NAMALWA (cell line): Measurements from ENCODE around the gene GNAS.

Experiments
- DNase-seq: peaks from one replicate; pipeline ENCODE4 v3.0.0-alpha.2; 2015; ENCODE audit warnings: low spot score

The GNAS gene

GRCh38 chr20:58899512-58899911 lies 47.0 kb downstream of the GNAS start:
- DNase-seq, result no peak

GRCh38 chr20:58900397-58900796 lies 47.9 kb downstream of the GNAS start:
- no peak for DNase-seq

GRCh38 chr20:58901488-58902402 lies 49.2 kb downstream of the GNAS start:
- no peak for DNase-seq

GRCh38 chr20:58903614-58904013 lies 51.1 kb downstream of the GNAS start:
- peak; percentile 13 for DNase-seq

- DNase-seq, result no peak
Observed at GRCh38 chr20:58905236-58905635, 52.7 kb downstream of the GNAS start.

GRCh38 chr20:58906111-58906510 lies 53.6 kb downstream of the GNAS start:
- DNase-seq, result no peak

- DNase-seq, result peak; percentile 67
Observed at GRCh38 chr20:58906894-58907293, 54.4 kb downstream of the GNAS start.

GRCh38 chr20:58907320-58908137 lies 55.0 kb downstream of the GNAS start:
- DNase-seq, result peak; percentile 99

GRCh38 chr20:58908221-58908620 lies 55.7 kb downstream of the GNAS start:
- DNase-seq, result no peak

GRCh38 chr20:58908941-58909340 lies 56.4 kb downstream of the GNAS start:
- DNase-seq, result no peak

- DNase-seq, result no peak
Observed at GRCh38 chr20:58909585-58909984, 57.1 kb downstream of the GNAS start.

GRCh38 chr20:58910473-58910872 lies 58.0 kb downstream of the GNAS start:
- no peak for DNase-seq

- no peak for DNase-seq
Observed at GRCh38 chr20:58911309-58911708, 58.8 kb downstream of the GNAS start.

GRCh38 chr20:58911970-58912369 lies 59.5 kb downstream of the GNAS start:
- no peak for DNase-seq

- DNase-seq, result no peak
Observed at GRCh38 chr20:58913079-58913478, 60.6 kb downstream of the GNAS start.

GRCh38 chr20:58918621-58919020 lies 66.1 kb downstream of the GNAS start:
- no peak for DNase-seq

- no peak for DNase-seq
Observed at GRCh38 chr20:58921564-58921963, 69.0 kb downstream of the GNAS start.

- no peak for DNase-seq
Observed at GRCh38 chr20:58922036-58922435, 69.5 kb downstream of the GNAS start.

- no peak for DNase-seq
Observed at GRCh38 chr20:58923117-58923712, 70.7 kb downstream of the GNAS start.

GRCh38 chr20:58926802-58927489 lies 74.4 kb downstream of the GNAS start:
- no peak for DNase-seq

GRCh38 chr20:58927490-58928061 lies 75.1 kb downstream of the GNAS start:
- no peak for DNase-seq

GRCh38 chr20:58930496-58930895 lies 78.0 kb downstream of the GNAS start:
- no peak for DNase-seq
